Panc1 (cell line): ENCODE data around the gene METTL16. TPM values are rescaled to one million over a fixed set of nuclear protein-coding genes. Genes with fewer than 3 reads are reported as not detected.

Experiments used
- ATAC-seq: fragments of 200-7000 bp; cut with Tn5 transposase; 2 replicates; pipeline ENCODE4 v1.9.1; 2020; ENCODE audit warnings: mild to moderate bottlenecking, moderate library complexity
- BruUV-seq: library from RNA; stranded (reverse); fragments of 400-500 nt; replicated peaks from 2 replicates; lab custom pipeline; 2021; lab: Mats Ljungman, UMichigan
- CTCF ChIA-PET: fragments of 300-600 bp; sonication (Branson Sonifier 250); formaldehyde crosslinking; loops from one replicate; lab custom pipeline; 2022; ENCODE audit warnings: antibody characterized with exemption; lab: Charles Lee
- POLR2A ChIA-PET: fragments of 300-600 bp; sonication (Branson Sonifier 250); formaldehyde crosslinking; loops from one replicate; lab custom pipeline; 2022; ENCODE audit warnings: antibody characterized with exemption; lab: Charles Lee
- DNase-seq: peaks from one replicate; pipeline ENCODE4 v3.0.0-alpha.2; 2010; ENCODE audit warnings: low read depth, low spot score
- H3K27ac ChIP-seq: 2 replicates; pipeline ENCODE4 v1.5.1; 2011; ENCODE audit warnings: mild to moderate bottlenecking, low read length, inconsistent platforms
- H3K27me3 ChIP-seq: fragments of 200-500 bp; sonication (Bioruptor generic); 2 replicates; pipeline ENCODE4 v1.6.0; 2014; ENCODE audit warnings: low read length, inconsistent platforms; ENCODE audit not compliant: control insufficient read depth, insufficient read depth
- H3K36me3 ChIP-seq: fragments of 200-500 bp; sonication (Bioruptor generic); 2 replicates; pipeline ENCODE4 v1.5.1; 2014; ENCODE audit warnings: inconsistent platforms, mild to moderate bottlenecking, low read length, moderate library complexity; ENCODE audit not compliant: control insufficient read depth, insufficient read depth
- H3K4me1 ChIP-seq: 2 replicates; pipeline ENCODE4 v1.5.1; 2011; ENCODE audit warnings: inconsistent platforms, mild to moderate bottlenecking, low read length, moderate library complexity; ENCODE audit not compliant: control insufficient read depth, insufficient read depth
- H3K4me3 ChIP-seq, 2 experiments: 2 replicates each; pipeline ENCODE4 v1.5.1; 2011 to 2012; ENCODE audit warnings: low read depth in 2 of 2, low read length in 2 of 2, mild to moderate bottlenecking in 2 of 2, inconsistent platforms in 1 of 2, moderate library complexity in 1 of 2
- H3K9me3 ChIP-seq: fragments of 200-500 bp; sonication (Bioruptor generic); 2 replicates; pipeline ENCODE4 v1.5.1; 2014; ENCODE audit warnings: low read depth, mild to moderate bottlenecking, inconsistent platforms, low read length, moderate library complexity; ENCODE audit not compliant: control insufficient read depth, insufficient read depth
- CTCF ChIP-seq: fragments of 450-650 bp; IDR thresholded peaks from 2 replicates; pipeline ENCODE4 v1.5.1; 2017; ENCODE audit warnings: mild to moderate bottlenecking
- POLR2AphosphoS5 ChIP-seq: IDR thresholded peaks from 2 replicates; pipeline ENCODE4 v1.6.1; 2012; ENCODE audit warnings: mild to moderate bottlenecking, low read depth, low read length, moderate library complexity
- REST ChIP-seq, 2 experiments: IDR thresholded peaks; 2 replicates each; pipeline ENCODE4 v1.6.1; 2011 to 2012; ENCODE audit warnings: low read depth in 2 of 2, control low read depth in 1 of 2, low read length in 1 of 2, mild to moderate bottlenecking in 1 of 2, moderate library complexity in 1 of 2; ENCODE audit not compliant: insufficient read depth in 1 of 2
- SIN3A ChIP-seq: IDR thresholded peaks from 2 replicates; pipeline ENCODE4 v1.6.1; 2012; ENCODE audit warnings: low read depth, mild to moderate bottlenecking, low read length, moderate library complexity, borderline replicate concordance; ENCODE audit not compliant: insufficient read depth
- TCF7L2 ChIP-seq: IDR thresholded peaks from 2 replicates; pipeline ENCODE4 v1.6.1; 2011; ENCODE audit warnings: mild to moderate bottlenecking, low read depth, low read length, inconsistent platforms
- in situ Hi-C: cut with HindIII; loops from 2 replicates; pipeline ENCODE4 v1.10.0; 2016; ENCODE audit warnings: low sequenced_read_pairs, low pct_unique_long_range_greater_than_20kb
- intact Hi-C: fragments of 100-400 bp; cut with micrococcal nuclease; formaldehyde crosslinking; loops from one replicate; pipeline ENCODE4 v1.10.0; 2022; ENCODE audit not compliant: unreplicated experiment
- total RNA-seq: library from RNA; stranded (reverse); gene quantifications from one replicate; pipeline ENCODE4 v1.2.1, GENCODE V29; 2021; ENCODE audit not compliant: unreplicated experiment

The METTL16 gene
- total RNA-seq, 1 experiment from 2014 or later: 34.7 TPM

- ChIA-PET POLR2A (no interaction called here), CTCF (no interaction called here)
- DNase-seq (no peak), ATAC-seq (no peak)
- Histone ChIP-seq H3K27me3 (no peaks in the 10 kb centered on the region), H3K4me1 (peaks cover 43% of the 10 kb centered on the region), H3K36me3 (no peaks in the 10 kb centered on the region), H3K4me3 (no peak overlapping the region; a peak in 1 of 4 replicates), H3K9me3 (no peaks in the 10 kb centered on the region), H3K27ac (peak overlapping the region; percentile 81)
- TF ChIP-seq REST (IDR thresholded peaks at IDR 0.05; ENCODE audit: insufficient read depth in 1 of 2, low read depth in 2 of 2, low read length in 1 of 2) (no peak), TCF7L2 (no peak), POLR2AphosphoS5 (no peak), CTCF (no peak), SIN3A (no peak)
- no TSS peak for BruUV-seq
- intact Hi-C loops (no loop called here), in situ Hi-C loops (no loop called here)
These were observed 116.9 kb downstream of the METTL16 start for GRCh38 chr17:2394775-2395201.

GRCh38 chr17:2393954-2394749 is 117.5 kb downstream of the METTL16 start:
- ChIA-PET POLR2A (interaction anchor here (0.6 to 1.2 kb wide), 3 partner anchors 40 to 201 kb away, joined by 3 to 4 read pairs (median 3); no protein-coding TSS in a partner anchor), CTCF (no interaction called here)
- in situ Hi-C loops: no loop called here
- peaks cover 43% of the 10 kb centered on the region for H3K4me1 ChIP-seq
- BruUV-seq: no TSS peak
- peak overlapping the region; percentile 81 for H3K27ac ChIP-seq
- intact Hi-C loops: no loop called here
- no peak for DNase-seq
- H3K36me3 ChIP-seq: no peaks in the 10 kb centered on the region
- H3K4me3 ChIP-seq: peak overlapping the region; percentile 11 to 34
- H3K27me3 ChIP-seq: no peaks in the 10 kb centered on the region
- no peak for TF ChIP-seq TCF7L2
- 0 out of 2 replicates have a peak, but pooled peaks have one; percentile 5 for TF ChIP-seq SIN3A
- no peak for TF ChIP-seq REST (IDR thresholded peaks at IDR 0.05; ENCODE audit: insufficient read depth in 1 of 2, low read depth in 2 of 2, low read length in 1 of 2)
- H3K9me3 ChIP-seq: no peaks in the 10 kb centered on the region
- ATAC-seq: peak; percentile 1
